Measurements from ENCODE around the gene DUT. TPM values are rescaled to one million over a fixed set of nuclear protein-coding genes. Genes with fewer than 3 reads are reported as not detected.

Gene DUT
- total and polyA plus RNA-seq, 9 of the 15 experiments (the other 6 are each of a cell fraction or from before 2014, with no cell fraction given), result 13.9 to 235 (median 94.9) TPM

DNA sequence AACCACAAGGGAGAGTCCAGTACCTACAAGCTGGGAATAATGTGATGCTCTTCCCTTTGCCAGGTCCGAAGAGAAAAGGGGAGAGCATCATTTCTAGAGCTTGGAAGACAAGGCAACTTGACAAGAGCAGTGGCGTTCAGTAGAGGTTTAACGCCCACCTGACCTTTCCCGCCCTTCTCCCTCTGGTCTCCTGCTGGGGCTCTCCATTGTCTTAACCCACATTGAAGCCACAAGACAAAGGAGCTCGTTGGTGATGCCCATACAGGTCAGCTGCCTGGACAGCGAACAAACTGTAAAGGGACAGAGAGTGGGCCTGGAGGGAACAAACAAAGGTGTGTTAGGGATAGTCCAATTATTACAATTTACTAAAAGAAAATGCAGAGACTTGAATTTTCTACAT is 13.1 kb upstream of the DUT start:
- no peak for DNase-seq (ENCODE audit: extremely low read depth in 1 of 4, low spot score in 3 of 4)
- 2% methylated on average over 6 of the region's 6 CpGs for WGBS (ENCODE audit: insufficient coverage, low coverage, missing lambda C conversion rate)
- FAIRE-seq, result no peak
- Histone ChIP-seq H3K9ac (ENCODE audit: insufficient read depth in 1 of 2, low read depth in 2 of 2, low read length in 2 of 2) (no peak overlapping the region), H3K4me1 (replicated peaks in 1 of 2; ENCODE audit: control insufficient read depth in 2 of 2, insufficient read depth in 2 of 2, low read length in 2 of 2) (no peaks in the 10 kb centered on the region), H4K20me1 (replicated peaks; ENCODE audit: control insufficient read depth, insufficient read depth, low read length) (no peaks in the 10 kb centered on the region), H3K4me2 (ENCODE audit: insufficient read depth, low read length) (no peak overlapping the region), H3K4me3 (no peak overlapping the region), H3K36me3 (ENCODE audit: control insufficient read depth, insufficient read depth, low read length) (no peaks in the 10 kb centered on the region), H3K79me2 (ENCODE audit: control insufficient read depth, insufficient read depth, low read length) (no peaks in the 10 kb centered on the region), H3K9me1 (ENCODE audit: control insufficient read depth, insufficient read depth, low read length) (no peaks in the 10 kb centered on the region), H3K9me3 (replicated peaks; ENCODE audit: control insufficient read depth, insufficient read depth, low read depth, low read length) (no peaks in the 10 kb centered on the region), H3K27me3 (ENCODE audit: control insufficient read depth in 2 of 2, insufficient read depth in 2 of 2, low read length in 2 of 2) (peaks cover 12 to 15% of the 10 kb centered on the region in 2 experiments; a peak in 4 of 5 replicates), H2AFZ (ENCODE audit: low read depth, low read length) (no peak overlapping the region), H3K27ac (ENCODE audit: extremely low read depth, low read depth, low read length) (no peak overlapping the region)
- TF ChIP-seq EWSR1 (IDR thresholded peaks at IDR 0.05; ENCODE audit: borderline replicate concordance, low read depth, partially characterized antibody) (no peak), MEF2D (tag; conservative IDR thresholded peaks at IDR 0.05; ENCODE audit: low read depth) (no peak), SMAD1 (IDR thresholded peaks at IDR 0.05; ENCODE audit: low read depth, low read length, partially characterized antibody) (no peak), HNRNPL (IDR thresholded peaks at IDR 0.05; ENCODE audit: low read depth, low read length) (no peak), SRSF1 (IDR thresholded peaks at IDR 0.05; ENCODE audit: low read depth, low read length) (no peak), CXXC5 (CRISPR knock-in tag; IDR thresholded peaks at IDR 0.05) (no peak), ZNF23 (CRISPR knock-in tag; IDR thresholded peaks at IDR 0.05) (no peak), PHF8 (IDR thresholded peaks at IDR 0.05; ENCODE audit: borderline replicate concordance, low read length) (no peak), ARID2 (IDR thresholded peaks at IDR 0.05) (no peak), ZFPM2 (CRISPR knock-in tag; IDR thresholded peaks at IDR 0.05) (no peak), ZNF197 (CRISPR knock-in tag; IDR thresholded peaks at IDR 0.05; ENCODE audit: low read depth) (no peak), DACH1 (IDR thresholded peaks at IDR 0.05; ENCODE audit: partially characterized antibody) (no peak), ZNF274 (IDR thresholded peaks at IDR 0.05; ENCODE audit: borderline replicate concordance, low read depth, low read length) (no peak), CC2D1A (IDR thresholded peaks at IDR 0.05) (no peak)
- TF ChIP-seq, protein P1, sequence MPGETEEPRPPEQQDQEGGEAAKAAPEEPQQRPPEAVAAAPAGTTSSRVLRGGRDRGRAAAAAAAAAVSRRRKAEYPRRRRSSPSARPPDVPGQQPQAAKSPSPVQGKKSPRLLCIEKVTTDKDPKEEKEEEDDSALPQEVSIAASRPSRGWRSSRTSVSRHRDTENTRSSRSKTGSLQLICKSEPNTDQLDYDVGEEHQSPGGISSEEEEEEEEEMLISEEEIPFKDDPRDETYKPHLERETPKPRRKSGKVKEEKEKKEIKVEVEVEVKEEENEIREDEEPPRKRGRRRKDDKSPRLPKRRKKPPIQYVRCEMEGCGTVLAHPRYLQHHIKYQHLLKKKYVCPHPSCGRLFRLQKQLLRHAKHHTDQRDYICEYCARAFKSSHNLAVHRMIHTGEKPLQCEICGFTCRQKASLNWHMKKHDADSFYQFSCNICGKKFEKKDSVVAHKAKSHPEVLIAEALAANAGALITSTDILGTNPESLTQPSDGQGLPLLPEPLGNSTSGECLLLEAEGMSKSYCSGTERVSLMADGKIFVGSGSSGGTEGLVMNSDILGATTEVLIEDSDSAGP (CRISPR knock-in tag; IDR thresholded peaks at IDR 0.05), result no peak
- TF ChIP-seq, protein P2, sequence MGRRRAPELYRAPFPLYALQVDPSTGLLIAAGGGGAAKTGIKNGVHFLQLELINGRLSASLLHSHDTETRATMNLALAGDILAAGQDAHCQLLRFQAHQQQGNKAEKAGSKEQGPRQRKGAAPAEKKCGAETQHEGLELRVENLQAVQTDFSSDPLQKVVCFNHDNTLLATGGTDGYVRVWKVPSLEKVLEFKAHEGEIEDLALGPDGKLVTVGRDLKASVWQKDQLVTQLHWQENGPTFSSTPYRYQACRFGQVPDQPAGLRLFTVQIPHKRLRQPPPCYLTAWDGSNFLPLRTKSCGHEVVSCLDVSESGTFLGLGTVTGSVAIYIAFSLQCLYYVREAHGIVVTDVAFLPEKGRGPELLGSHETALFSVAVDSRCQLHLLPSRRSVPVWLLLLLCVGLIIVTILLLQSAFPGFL (CRISPR knock-in tag; IDR thresholded peaks at IDR 0.05), result no peak
- TF ChIP-seq, protein P3, sequence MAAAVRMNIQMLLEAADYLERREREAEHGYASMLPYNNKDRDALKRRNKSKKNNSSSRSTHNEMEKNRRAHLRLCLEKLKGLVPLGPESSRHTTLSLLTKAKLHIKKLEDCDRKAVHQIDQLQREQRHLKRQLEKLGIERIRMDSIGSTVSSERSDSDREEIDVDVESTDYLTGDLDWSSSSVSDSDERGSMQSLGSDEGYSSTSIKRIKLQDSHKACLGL (CRISPR knock-in tag; IDR thresholded peaks at IDR 0.05; ENCODE audit: borderline replicate concordance, poor library complexity, severe bottlenecking), result no peak
- intact Hi-C loops (cut with micrococcal nuclease), result no loop called here
- in situ Hi-C loops (cut with MboI), result no loop called here
- no TSS peak for BruUV-seq (replicated peaks)
- POLR2A ChIA-PET, result no interaction called here
- no peak for ATAC-seq
- CTCF ChIA-PET (ENCODE audit: low intra/inter-chr PET ratio), result no interaction called here

Data from K562 (cell line).